SK-N-DZ (cell line): ENCODE data around the gene TACR2. TPM values are rescaled to one million over a fixed set of nuclear protein-coding genes. Genes with fewer than 3 reads are reported as not detected.

Experiments used
- DNase-seq: peaks from one replicate; pipeline ENCODE4 v3.0.0-alpha.2; 2015; ENCODE audit warnings: low spot score
- polyA plus RNA-seq, 2 experiments: library from polyadenylated mRNA; depleted of rRNA; stranded (reverse); fragments of >200 nt; gene quantifications; 2 replicates each; pipeline ENCODE4 v1.2.3, GENCODE V29; 2014

The TACR2 gene
- 0.07 TPM in 1 of 2 replicates, not detected in the other for polyA plus RNA-seq (2014; cell fraction: cytosol; rRNA removed)
- not detected in 2 replicates for polyA plus RNA-seq (2014; cell fraction: nucleus; rRNA removed)

GRCh38 chr10:69416695-69417094 lies at the start of gene TACR2:
Gene TACR2, minus strand, starts transcription at chr10:69416918. Its CDS starts 595 bp downstream, at chr10:69416323.
- no peak for DNase-seq

DNA sequence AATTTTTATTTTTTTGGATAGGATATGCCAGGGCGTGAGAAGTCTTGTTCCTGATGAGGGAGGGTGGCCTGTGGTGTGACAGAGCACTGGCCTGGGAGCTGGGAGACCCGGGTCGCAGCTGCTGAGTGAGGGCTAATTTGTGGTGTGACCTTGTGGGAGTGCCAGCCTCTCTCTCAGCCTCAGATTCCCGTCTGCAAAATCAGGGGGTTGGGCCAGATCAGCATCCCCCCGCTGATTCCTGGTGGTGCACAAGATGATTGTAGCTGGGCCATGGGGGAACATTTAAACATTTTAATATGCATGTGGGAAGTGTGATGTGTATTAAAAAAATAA lies 49.4 kb upstream of the TACR2 start:
- DNase-seq, result no peak

DNA sequence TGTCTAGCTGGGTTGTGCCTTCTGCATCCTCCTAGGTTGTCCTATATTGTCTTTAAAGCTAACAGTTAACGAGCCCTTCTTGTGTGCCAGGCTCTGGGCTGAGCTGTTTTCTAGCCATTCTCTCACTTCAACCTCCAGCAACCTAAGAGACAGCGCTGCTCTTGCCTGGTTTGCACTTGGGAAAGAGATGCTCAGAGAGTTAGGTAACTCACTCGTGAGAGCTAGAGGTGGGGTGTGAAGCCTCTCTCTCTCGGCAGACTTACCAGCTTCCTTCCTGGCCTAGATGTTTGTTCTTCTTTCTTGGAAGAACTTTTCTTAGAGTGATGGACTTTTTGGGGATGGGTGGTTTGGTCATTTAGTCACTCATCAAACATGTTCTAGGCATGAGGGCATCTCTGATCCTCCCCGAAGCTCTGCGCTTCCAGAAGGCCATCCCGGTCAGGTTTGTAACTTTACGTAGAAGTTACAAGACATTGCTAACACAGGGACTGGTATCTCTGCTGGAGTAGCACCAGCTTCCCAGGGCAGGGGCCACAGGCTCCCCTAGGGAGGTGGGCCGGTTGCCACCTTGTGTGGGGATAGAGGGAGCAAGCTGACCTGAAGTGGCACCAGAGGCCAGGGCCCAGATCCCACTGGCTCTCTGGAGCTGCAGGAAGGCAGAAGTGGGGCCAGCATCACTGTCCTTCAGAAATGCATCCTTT lies 48.9 kb upstream of the TACR2 start:
- DNase-seq, result no peak

- no peak for DNase-seq
Observed at GRCh38 chr10:69464801-69465401, 48.2 kb upstream of the TACR2 start.

- no peak for DNase-seq
Observed at GRCh38 chr10:69464401-69464800, 47.7 kb upstream of the TACR2 start.

- no peak for DNase-seq
Observed at GRCh38 chr10:69463886-69464285, 47.2 kb upstream of the TACR2 start.

DNA sequence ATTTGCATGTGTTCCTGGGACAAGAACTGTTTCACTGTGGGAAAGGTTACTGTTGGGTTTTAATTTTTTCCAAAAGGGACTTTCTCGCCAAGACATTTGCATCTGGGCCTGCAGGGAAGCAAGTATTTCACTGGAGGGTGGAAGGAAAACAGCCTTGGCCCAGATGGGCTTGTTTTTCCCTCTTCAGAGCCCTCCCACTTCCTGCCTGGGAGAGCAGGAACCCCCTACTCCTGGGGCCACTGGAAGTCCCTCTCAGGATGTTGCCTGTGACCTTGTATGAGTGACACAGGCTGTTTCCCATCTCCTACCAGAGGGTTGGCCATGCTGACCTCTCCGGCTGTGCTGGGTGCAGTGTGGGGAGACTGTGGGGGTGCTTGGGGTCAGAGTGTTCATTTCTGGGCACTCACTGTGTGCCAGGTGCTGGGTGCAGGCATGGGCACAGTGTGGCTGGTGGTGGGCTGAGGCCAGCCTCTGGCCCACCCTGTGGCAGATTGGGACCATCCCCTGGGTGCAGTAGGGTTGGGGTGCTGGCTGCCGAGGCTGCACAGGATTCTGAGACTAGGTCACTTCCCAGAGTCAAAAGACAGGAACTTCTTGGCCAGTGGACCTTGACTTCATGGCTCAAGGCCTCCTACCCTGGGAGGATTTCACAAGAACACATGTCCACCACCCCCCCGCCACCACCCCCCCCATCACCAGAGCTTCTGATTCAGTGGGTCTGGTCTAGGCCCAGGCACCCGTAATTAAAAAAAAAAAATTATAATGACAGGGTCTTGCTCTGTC lies 44.7 kb upstream of the TACR2 start:
- DNase-seq, result no peak

DNA sequence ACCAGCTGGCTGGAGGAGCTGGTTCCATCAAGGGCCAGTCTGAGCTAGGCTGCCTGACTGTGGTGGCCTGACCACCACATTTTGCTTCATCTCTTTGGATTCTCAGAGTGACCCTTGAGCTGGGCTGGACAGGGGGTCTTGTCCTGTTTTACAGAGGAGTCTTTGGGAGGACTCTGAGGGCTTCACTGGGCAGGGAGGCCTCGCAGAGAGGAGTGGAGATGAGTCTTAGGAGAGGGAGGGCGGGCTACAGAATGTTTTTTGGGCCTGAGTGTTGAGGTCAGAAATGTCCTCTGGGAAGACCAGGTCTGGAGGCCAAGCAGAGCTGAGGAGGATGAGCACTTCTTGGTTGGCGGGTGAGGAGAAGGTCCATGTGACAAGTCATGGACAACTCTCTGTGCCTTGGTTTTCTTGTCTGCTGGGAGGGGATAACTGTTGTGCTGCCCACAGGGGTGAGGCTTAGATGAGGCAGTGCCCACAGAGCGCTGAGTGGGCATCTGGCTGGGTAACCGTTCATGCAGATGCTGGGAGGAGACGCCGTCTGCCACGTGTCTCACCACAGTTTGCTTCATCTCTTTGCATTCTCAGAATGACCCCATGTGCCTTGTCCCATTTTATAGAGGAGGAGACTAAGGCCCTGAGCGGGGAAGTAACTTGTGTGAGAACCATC lies 44.0 kb upstream of the TACR2 start:
- DNase-seq, result no peak

GRCh38 chr10:69459893-69460575 lies 43.3 kb upstream of the TACR2 start:
- no peak for DNase-seq

- no peak for DNase-seq
Observed at GRCh38 chr10:69459101-69459790, 42.5 kb upstream of the TACR2 start.

GRCh38 chr10:69458430-69459100 lies 41.8 kb upstream of the TACR2 start:
- no peak for DNase-seq

GRCh38 chr10:69457771-69458237 lies 41.1 kb upstream of the TACR2 start:
- DNase-seq, result no peak

DNA sequence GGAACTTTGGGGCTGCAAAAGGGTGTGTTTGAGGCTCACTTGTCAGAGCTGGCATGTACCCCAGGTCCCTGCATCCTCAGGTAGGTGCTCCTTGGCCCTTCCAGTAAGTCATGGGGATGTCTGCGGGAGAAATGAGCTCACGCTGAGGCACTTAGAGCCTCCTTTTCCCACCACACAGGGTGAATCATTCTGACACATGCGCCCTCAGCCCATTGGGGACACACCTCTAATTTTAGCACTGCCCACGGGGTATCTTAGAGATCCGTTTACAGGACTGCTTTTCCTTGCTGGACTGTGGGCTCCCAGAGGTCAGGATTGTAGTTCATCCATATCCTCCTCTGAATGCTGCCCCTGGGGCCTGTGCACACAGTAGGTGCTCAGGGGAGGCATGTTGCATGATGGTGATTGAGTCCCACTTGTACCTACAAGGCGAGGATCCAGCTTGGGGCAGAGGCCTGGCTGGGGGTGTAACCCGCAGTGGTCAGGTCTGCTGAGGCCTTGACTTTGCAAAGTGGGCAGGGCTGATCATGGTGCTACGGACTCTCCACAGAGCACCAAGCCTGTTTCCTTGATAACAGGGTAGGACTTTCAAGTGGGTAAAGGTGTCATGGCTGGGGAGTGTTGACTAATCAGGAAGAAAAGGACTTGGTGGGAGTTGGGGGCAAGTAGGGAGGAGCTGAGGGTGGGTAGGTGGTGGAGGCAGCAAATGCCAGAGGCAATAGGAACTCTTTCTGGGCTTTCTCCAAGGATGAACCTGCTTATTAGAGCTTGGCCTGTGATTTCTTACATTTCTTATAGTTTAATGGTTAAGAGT lies 40.4 kb upstream of the TACR2 start:
- DNase-seq, result no peak

GRCh38 chr10:69455006-69455763 lies 38.5 kb upstream of the TACR2 start:
- no peak for DNase-seq

- DNase-seq, result no peak
Observed at GRCh38 chr10:69453795-69454194, 37.1 kb upstream of the TACR2 start.

GRCh38 chr10:69452676-69453415 lies 36.1 kb upstream of the TACR2 start:
- DNase-seq, result no peak

DNA sequence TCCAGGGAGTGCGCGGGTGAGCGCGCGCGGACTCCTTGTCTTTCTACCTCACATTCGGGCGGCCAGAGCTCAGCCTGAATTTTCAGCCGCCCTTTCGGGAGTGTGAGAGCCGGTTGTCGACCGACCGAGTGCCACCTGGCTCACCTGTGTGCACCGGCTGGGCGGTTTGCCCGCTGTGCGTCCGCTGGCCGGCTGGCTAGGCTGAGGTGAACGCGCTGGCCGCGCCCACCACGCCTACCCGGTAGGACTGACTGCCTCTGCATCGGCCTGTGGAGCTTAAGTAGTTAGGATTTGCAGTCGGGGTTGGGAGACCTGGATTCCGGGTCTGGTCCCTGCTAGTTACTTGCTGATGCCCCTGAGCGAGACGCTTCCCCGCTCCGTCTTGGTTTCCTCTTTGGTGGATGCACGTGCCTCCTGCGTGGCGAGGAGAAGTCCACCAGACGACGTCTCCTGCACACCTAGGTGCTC lies 35.1 kb upstream of the TACR2 start:
- DNase-seq, result peak; percentile 18
